ENCODE measurements around the gene RPL6. TPM values are rescaled to one million over a fixed set of nuclear protein-coding genes. Genes with fewer than 3 reads are reported as not detected.

RPL6 gene
- total and polyA plus RNA-seq, 9 of the 15 experiments (the other 6 are each of a cell fraction or from before 2014, with no cell fraction given) = 1,519 to 3,103 (median 2,396) TPM

- TF ChIP-seq, protein P1, sequence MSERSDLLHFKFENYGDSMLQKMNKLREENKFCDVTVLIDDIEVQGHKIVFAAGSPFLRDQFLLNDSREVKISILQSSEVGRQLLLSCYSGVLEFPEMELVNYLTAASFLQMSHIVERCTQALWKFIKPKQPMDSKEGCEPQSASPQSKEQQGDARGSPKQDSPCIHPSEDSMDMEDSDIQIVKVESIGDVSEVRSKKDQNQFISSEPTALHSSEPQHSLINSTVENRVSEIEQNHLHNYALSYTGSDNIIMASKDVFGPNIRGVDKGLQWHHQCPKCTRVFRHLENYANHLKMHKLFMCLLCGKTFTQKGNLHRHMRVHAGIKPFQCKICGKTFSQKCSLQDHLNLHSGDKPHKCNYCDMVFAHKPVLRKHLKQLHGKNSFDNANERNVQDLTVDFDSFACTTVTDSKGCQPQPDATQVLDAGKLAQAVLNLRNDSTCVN (CRISPR knock-in tag; IDR thresholded peaks at IDR 0.05) = no peak
- TF ChIP-seq CEBPZ (IDR thresholded peaks at IDR 0.05; ENCODE audit: borderline replicate concordance, low read depth, low read length) = no peak
- no peak for TF ChIP-seq ZNF274 (IDR thresholded peaks at IDR 0.05; ENCODE audit: borderline replicate concordance, low read depth, low read length)
- no peak for TF ChIP-seq ZNF583 (CRISPR knock-in tag; IDR thresholded peaks at IDR 0.05)
- no peak for TF ChIP-seq SRSF9 (IDR thresholded peaks at IDR 0.05; ENCODE audit: borderline replicate concordance, low read depth, low read length)
- no peak for TF ChIP-seq ETS2 (tag; IDR thresholded peaks at IDR 0.05; ENCODE audit: borderline replicate concordance, poor library complexity, severe bottlenecking)
- no peak for TF ChIP-seq NRF1 (conservative IDR thresholded peaks at IDR 0.05 in 1 of 2, IDR thresholded peaks at IDR 0.05 in 1 of 2)
- peak; percentile 13; the same call in 1 of the 2 replicates for TF ChIP-seq PHB (CRISPR knock-in tag; IDR thresholded peaks at IDR 0.05)
- peak; percentile 97 for TF ChIP-seq GABPA (tag; conservative IDR thresholded peaks at IDR 0.05; ENCODE audit: low read depth)
- TF ChIP-seq HMGN3 (IDR thresholded peaks at IDR 0.05; ENCODE audit: borderline replicate concordance, extremely low read depth, insufficient read length, low read depth, low read length) = no peak
- no peak for TF ChIP-seq MAFK (IDR thresholded peaks at IDR 0.05; ENCODE audit: low read length)
- no peak for TF ChIP-seq COPS2 (conservative IDR thresholded peaks at IDR 0.05)
- TF ChIP-seq ZNF57 (CRISPR knock-in tag; IDR thresholded peaks at IDR 0.05) = no peak
- no peak for TF ChIP-seq AFF4 (CRISPR knock-in tag; IDR thresholded peaks at IDR 0.05)
- no peak for TF ChIP-seq ELF4 (CRISPR knock-in tag; IDR thresholded peaks at IDR 0.05)
- TF ChIP-seq RUNX1 (IDR thresholded peaks at IDR 0.05; ENCODE audit: low read depth) = no peak
- TF ChIP-seq ZNF778 (CRISPR knock-in tag; IDR thresholded peaks at IDR 0.05) = no peak
- no peak; the same call in 1 of the 2 replicates for TF ChIP-seq PHF21A (IDR thresholded peaks at IDR 0.05; ENCODE audit: borderline replicate concordance, low read depth)
- no peak for TF ChIP-seq U2AF2 (optimal IDR thresholded peaks at IDR 0.05; ENCODE audit: low read depth, low read length)
- peak; percentile 54; the same call in 1 of the 2 replicates for TF ChIP-seq HLTF (IDR thresholded peaks at IDR 0.05)
These were observed at the start of gene RPL6 (continued) for GRCh38 chr12:112409064-112409905.

Data from K562 (cell line).